ENCODE results near the gene PRKAG2.

The PRKAG2 gene

GRCh38 chr7:151726652-151727578, 150.0 kb downstream of the PRKAG2 start:
- DNase-seq (ENCODE audit: low read depth), result no peak
- no peak overlapping the region for H3K4me3 ChIP-seq (ENCODE audit: low read depth, low read length)

- no peak overlapping the region for H3K4me3 ChIP-seq (ENCODE audit: low read depth, low read length)
- DNase-seq (ENCODE audit: low read depth), result no peak
Measured at GRCh38 chr7:151725844-151726651, 150.9 kb downstream of the PRKAG2 start.

GRCh38 chr7:151724920-151725584, 151.9 kb downstream of the PRKAG2 start:
- no peak for DNase-seq (ENCODE audit: low read depth)
- no peak overlapping the region for H3K4me3 ChIP-seq (ENCODE audit: low read depth, low read length)

- DNase-seq (ENCODE audit: low read depth), result no peak
- H3K4me3 ChIP-seq (ENCODE audit: low read depth, low read length), result no peak overlapping the region
Measured at GRCh38 chr7:151724250-151724915, 152.5 kb downstream of the PRKAG2 start.

GRCh38 chr7:151723321-151723720, 153.6 kb downstream of the PRKAG2 start:
- no peak overlapping the region for H3K4me3 ChIP-seq (ENCODE audit: low read depth, low read length)
- DNase-seq (ENCODE audit: low read depth), result no peak

GRCh38 chr7:151722533-151722932, 154.4 kb downstream of the PRKAG2 start:
- no peak for DNase-seq (ENCODE audit: low read depth)
- no peak overlapping the region for H3K4me3 ChIP-seq (ENCODE audit: low read depth, low read length)

- no peak for DNase-seq (ENCODE audit: low read depth)
- no peak overlapping the region for H3K4me3 ChIP-seq (ENCODE audit: low read depth, low read length)
Measured at GRCh38 chr7:151721694-151722093, 155.2 kb downstream of the PRKAG2 start.

- no peak for DNase-seq (ENCODE audit: low read depth)
- H3K4me3 ChIP-seq (ENCODE audit: low read depth, low read length), result no peak overlapping the region
Measured at GRCh38 chr7:151721236-151721635, 155.7 kb downstream of the PRKAG2 start.

GRCh38 chr7:151720280-151720679, 156.6 kb downstream of the PRKAG2 start:
- H3K4me3 ChIP-seq (ENCODE audit: low read depth, low read length), result no peak overlapping the region
- no peak for DNase-seq (ENCODE audit: low read depth)

GRCh38 chr7:151719897-151720242, 157.0 kb downstream of the PRKAG2 start:
- no peak for DNase-seq (ENCODE audit: low read depth)
- no peak overlapping the region for H3K4me3 ChIP-seq (ENCODE audit: low read depth, low read length)

GRCh38 chr7:151719031-151719896, 157.7 kb downstream of the PRKAG2 start:
- DNase-seq (ENCODE audit: low read depth), result no peak
- H3K4me3 ChIP-seq (ENCODE audit: low read depth, low read length), result no peak overlapping the region

GRCh38 chr7:151717918-151718317, 159.0 kb downstream of the PRKAG2 start:
- H3K4me3 ChIP-seq (ENCODE audit: low read depth, low read length), result no peak overlapping the region
- DNase-seq (ENCODE audit: low read depth), result no peak

- DNase-seq (ENCODE audit: low read depth), result no peak
- H3K4me3 ChIP-seq (ENCODE audit: low read depth, low read length), result no peak overlapping the region
Measured at GRCh38 chr7:151717415-151717814, 159.5 kb downstream of the PRKAG2 start.

- DNase-seq (ENCODE audit: low read depth), result no peak
- no peak overlapping the region for H3K4me3 ChIP-seq (ENCODE audit: low read depth, low read length)
Measured at GRCh38 chr7:151716323-151716722, 160.6 kb downstream of the PRKAG2 start.

- DNase-seq (ENCODE audit: low read depth), result no peak
- H3K4me3 ChIP-seq (ENCODE audit: low read depth, low read length), result no peak overlapping the region
Measured at GRCh38 chr7:151715666-151716315, 161.1 kb downstream of the PRKAG2 start.

GRCh38 chr7:151714201-151714600, 162.7 kb downstream of the PRKAG2 start:
- no peak for DNase-seq (ENCODE audit: low read depth)
- H3K4me3 ChIP-seq (ENCODE audit: low read depth, low read length), result no peak overlapping the region

- no peak for DNase-seq (ENCODE audit: low read depth)
- no peak overlapping the region for H3K4me3 ChIP-seq (ENCODE audit: low read depth, low read length)
Measured at GRCh38 chr7:151712810-151713125, 164.1 kb downstream of the PRKAG2 start.

Measured in skeletal muscle cell (primary cell).